GM19238 (cell line): ENCODE data around the gene PCCA.

Experiments
- DNase-seq: peaks from one replicate; pipeline ENCODE4 v3.0.0; 2011; ENCODE audit warnings: low spot score; ENCODE audit not compliant: insufficient read length

PCCA gene

DNA sequence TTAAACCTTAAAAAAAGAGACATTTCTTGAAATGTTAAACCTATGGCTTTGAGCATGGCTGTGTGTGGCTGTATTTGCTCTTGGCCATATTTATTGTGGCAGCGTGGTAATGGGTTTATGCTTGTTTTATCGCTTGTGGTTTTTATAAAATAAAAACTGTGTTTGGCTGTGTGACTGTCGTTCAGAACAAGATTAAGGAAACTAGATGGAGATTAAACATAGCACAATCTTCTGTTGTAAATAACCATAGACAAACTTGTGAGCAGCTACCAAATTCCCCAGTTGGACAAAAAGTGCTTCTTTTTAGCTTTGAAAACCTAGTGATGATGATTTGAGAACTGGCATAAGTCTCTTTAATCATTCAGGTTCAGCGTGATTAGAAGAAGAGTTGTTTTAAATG is 308.7 kb downstream of the PCCA start:
- no peak for DNase-seq

GRCh38 chr13:100398360-100398759 is 309.5 kb downstream of the PCCA start:
- no peak for DNase-seq

- DNase-seq = no peak
Measured at GRCh38 chr13:100399455-100399854, 310.6 kb downstream of the PCCA start.

GRCh38 chr13:100403675-100404074 is 314.8 kb downstream of the PCCA start:
- no peak for DNase-seq

GRCh38 chr13:100409132-100409531 is 320.2 kb downstream of the PCCA start:
- DNase-seq = no peak

- DNase-seq = no peak
Measured at GRCh38 chr13:100423375-100423774, 334.5 kb downstream of the PCCA start.

GRCh38 chr13:100428986-100429385 is 340.1 kb downstream of the PCCA start:
- DNase-seq = no peak

- DNase-seq = no peak
Measured at GRCh38 chr13:100432611-100433010, 343.7 kb downstream of the PCCA start.

DNA sequence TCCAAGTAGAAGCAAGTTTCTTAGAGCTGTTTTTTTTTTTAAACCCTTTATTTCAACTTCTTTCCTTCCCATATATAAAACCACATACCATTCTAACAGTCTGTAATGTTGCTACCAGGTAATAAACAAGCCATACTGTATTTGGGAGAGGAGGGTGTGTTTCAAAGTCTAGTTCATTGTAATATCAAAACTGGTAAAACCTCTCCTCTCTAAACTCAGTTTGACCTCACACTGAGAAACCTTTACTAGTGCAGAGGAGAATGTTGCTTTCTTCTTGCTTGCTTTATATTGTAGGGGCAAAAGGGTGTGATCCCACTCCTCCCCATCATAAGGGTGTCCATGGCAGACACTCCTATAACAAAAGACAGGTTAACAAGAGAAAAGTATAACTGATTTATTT is 344.6 kb downstream of the PCCA start:
- no peak for DNase-seq

DNA sequence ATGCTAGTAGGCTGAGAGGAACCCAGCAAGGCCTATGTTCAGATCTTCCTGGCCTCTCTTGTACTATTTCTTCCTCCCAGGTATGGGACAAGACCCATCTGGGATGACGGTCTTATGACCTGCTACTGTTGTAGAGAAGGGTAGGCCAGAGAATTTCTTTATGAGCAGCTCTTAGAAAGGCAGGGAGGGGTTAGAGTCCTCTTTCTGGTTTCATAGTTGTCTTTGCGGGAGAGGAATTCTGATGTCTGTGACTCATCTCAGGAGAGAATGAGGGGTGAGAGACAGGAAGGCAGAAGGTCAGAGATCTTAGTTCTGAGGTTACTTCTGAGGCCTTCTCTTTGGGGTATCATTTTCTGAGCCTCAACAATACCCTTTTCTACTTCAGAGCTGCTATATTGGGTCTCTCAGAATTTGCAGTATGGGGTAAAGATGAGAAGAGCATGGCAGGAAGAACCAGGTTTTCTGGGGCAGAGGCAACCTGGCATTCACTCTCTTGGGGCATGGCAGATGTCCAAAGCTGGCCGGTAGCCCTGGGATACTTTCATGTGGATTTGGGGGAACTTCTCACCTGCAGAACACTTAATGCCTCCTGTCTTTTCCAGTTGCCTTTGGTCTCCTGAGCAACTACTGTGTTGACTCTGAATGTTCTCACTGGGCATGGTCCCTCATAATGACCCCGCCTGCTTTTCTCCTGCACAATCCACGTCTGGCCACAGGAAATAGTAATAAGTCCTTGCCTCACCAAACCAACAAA is 345.3 kb downstream of the PCCA start:
- DNase-seq = peak; percentile 11

- no peak for DNase-seq
Measured at GRCh38 chr13:100436099-100436498, 347.2 kb downstream of the PCCA start.

- no peak for DNase-seq
Measured at GRCh38 chr13:100438059-100438788, 349.3 kb downstream of the PCCA start.

- no peak for DNase-seq
Measured at GRCh38 chr13:100439247-100439970, 350.5 kb downstream of the PCCA start.

GRCh38 chr13:100440751-100441425 is 352.0 kb downstream of the PCCA start:
- no peak for DNase-seq

GRCh38 chr13:100442095-100442832 is 353.4 kb downstream of the PCCA start:
- no peak for DNase-seq

DNA sequence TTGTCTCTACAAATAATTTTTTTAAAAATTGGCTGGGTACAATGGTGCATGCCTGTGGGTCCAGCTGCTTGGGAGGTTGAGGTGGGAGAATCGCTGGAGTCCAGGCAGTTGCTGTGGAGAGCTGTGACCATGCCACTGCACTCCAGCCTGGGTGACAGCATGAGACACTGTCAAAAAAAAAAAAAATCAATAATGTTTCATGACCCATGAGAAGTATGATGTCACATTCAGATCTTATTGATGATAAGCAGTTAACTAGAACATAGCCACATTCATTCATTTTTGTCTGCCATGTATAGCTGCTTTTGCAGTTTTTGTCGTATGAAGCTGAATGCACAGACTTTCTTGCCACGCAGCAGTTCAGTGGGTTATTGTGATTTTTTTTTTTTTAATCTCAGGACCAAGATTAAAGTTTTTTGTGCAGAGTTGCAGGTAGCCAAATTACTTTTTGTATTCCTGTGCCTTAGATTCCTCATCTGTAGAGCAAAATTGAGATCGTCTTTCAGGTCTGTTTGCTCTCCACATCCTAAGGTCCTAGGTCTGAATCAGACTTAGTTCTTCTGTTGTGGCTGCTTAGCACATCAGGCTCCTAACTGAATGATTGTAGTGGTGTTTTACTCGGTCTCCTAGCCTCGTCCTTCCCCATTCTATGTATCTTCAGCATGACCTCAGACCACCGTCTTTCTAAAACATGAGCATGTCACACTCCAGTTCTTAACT is 354.5 kb downstream of the PCCA start:
- DNase-seq = no peak

GRCh38 chr13:100443998-100444328 is 355.1 kb downstream of the PCCA start:
- no peak for DNase-seq

GRCh38 chr13:100447831-100448230 is 358.9 kb downstream of the PCCA start:
- no peak for DNase-seq

GRCh38 chr13:100451923-100452322 is 363.0 kb downstream of the PCCA start:
- no peak for DNase-seq

GRCh38 chr13:100454876-100455275 is 366.0 kb downstream of the PCCA start:
- no peak for DNase-seq
